Measurements from ENCODE around the gene ETV5. TPM values are rescaled to one million over a fixed set of nuclear protein-coding genes. Genes with fewer than 3 reads are reported as not detected.

The ETV5 gene
- total RNA-seq, 2 experiments from 2014 or later: 0.74 to 1.3 TPM

GRCh38 chr3:186100398-186100797 is 8.5 kb downstream of the ETV5 start:
- peaks cover 5% of the 10 kb centered on the region for H3K4me1 Mint-ChIP-seq (ENCODE audit: low read depth)
- CTCF ChIA-PET: no interaction called here
- intact Hi-C loops (cut with micrococcal nuclease): no loop called here
- H3K4me3 Mint-ChIP-seq: no peak overlapping the region
- H3K27me3 Mint-ChIP-seq: peaks cover 69% of the 10 kb centered on the region
- H3K9me3 Mint-ChIP-seq: no peaks in the 10 kb centered on the region
- no peak for DNase-seq
- no peak overlapping the region for H3K27ac Mint-ChIP-seq
- POLR2A ChIA-PET: no interaction called here
- no peaks in the 10 kb centered on the region for H3K36me3 Mint-ChIP-seq

DNA sequence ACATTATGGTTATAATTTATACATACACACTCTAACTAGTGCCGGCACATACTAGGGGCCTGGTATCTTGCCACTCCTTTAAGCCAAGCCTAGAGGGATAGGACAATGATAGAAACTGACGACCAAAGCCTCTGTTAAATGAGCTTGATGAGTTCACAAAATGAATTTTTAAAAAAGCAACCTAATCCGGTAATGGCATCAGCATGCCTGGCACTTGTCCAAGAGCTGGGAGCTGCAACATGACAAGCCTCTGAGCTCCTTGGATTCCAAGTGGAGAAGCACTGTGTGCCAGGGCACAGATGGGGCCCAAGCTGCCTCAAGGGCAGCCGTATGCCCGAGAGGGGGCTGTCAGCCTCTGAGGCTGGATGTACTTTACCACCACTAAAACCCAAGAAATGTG is 9.7 kb downstream of the ETV5 start:
- CTCF ChIA-PET: no interaction called here
- H3K9me3 Mint-ChIP-seq: no peaks in the 10 kb centered on the region
- POLR2A ChIA-PET: no interaction called here
- intact Hi-C loops (cut with micrococcal nuclease): no loop called here
- no peaks in the 10 kb centered on the region for H3K36me3 Mint-ChIP-seq
- H3K27me3 Mint-ChIP-seq: peaks cover 72% of the 10 kb centered on the region
- no peak for DNase-seq
- H3K27ac Mint-ChIP-seq: no peak overlapping the region
- no peak overlapping the region for H3K4me3 Mint-ChIP-seq
- peaks cover 3% of the 10 kb centered on the region for H3K4me1 Mint-ChIP-seq (ENCODE audit: low read depth)

DNA sequence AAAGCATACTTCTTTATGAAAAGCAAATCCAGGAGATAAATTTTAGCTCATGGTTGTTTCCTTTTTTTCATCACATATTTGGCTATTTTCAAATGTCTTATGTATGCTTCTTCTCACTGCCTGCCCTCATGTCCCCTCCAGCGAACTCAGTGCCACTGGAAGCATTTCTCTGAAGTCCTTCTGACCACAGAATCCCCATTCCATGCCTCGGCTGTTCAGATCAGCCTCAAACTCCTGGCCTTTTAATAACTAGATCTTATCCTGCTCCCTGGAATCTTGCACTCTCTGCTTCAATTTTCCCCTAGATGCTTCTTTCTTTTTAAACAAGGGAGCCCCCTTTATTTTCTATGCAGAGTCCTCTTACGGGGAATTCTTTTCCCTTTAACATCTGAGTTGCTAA is 10.1 kb downstream of the ETV5 start:
- CTCF ChIA-PET: no interaction called here
- H3K4me1 Mint-ChIP-seq (ENCODE audit: low read depth): no peaks in the 10 kb centered on the region

GRCh38 chr3:186097663-186098451 is 11.0 kb downstream of the ETV5 start:
- ChIA-PET POLR2A (no interaction called here), CTCF (interaction anchor here (1.0 kb wide), 1 partner anchor 143 kb away, joined by 3 read pairs; no protein-coding TSS in a partner anchor)
- DNase-seq: no peak
- H3K27me3 Mint-ChIP-seq: peaks cover 67% of the 10 kb centered on the region
- no peak overlapping the region for H3K27ac Mint-ChIP-seq
- H3K36me3 Mint-ChIP-seq: no peaks in the 10 kb centered on the region
- H3K4me1 Mint-ChIP-seq (ENCODE audit: low read depth): no peaks in the 10 kb centered on the region
- intact Hi-C loops (cut with micrococcal nuclease): no loop called here
- H3K9me3 Mint-ChIP-seq: no peaks in the 10 kb centered on the region
- no peak overlapping the region for H3K4me3 Mint-ChIP-seq

More for the DNA sequence above, 10.1 kb downstream of the ETV5 start:
- Mint-ChIP-seq H3K4me3 (no peak overlapping the region), H3K36me3 (no peaks in the 10 kb centered on the region), H3K27ac (no peak overlapping the region), H3K9me3 (no peaks in the 10 kb centered on the region), H3K27me3 (peaks cover 70% of the 10 kb centered on the region)
- intact Hi-C loops (cut with micrococcal nuclease): no loop called here
- POLR2A ChIA-PET: no interaction called here
- DNase-seq: no peak

GRCh38 chr3:186097317-186097662 is 11.6 kb downstream of the ETV5 start:
- POLR2A ChIA-PET: no interaction called here
- Mint-ChIP-seq H3K9me3 (no peaks in the 10 kb centered on the region), H3K27ac (no peak overlapping the region), H3K4me3 (no peak overlapping the region), H3K27me3 (peaks cover 63% of the 10 kb centered on the region), H3K4me1 (ENCODE audit: low read depth) (no peaks in the 10 kb centered on the region), H3K36me3 (no peaks in the 10 kb centered on the region)
- CTCF ChIA-PET: interaction anchor here (1.0 to 1.2 kb wide), 2 partner anchors 144 to 154 kb away, joined by 3 read pairs; no protein-coding TSS in a partner anchor
- intact Hi-C loops (cut with micrococcal nuclease): no loop called here
- no peak for DNase-seq

GRCh38 chr3:186096290-186096689 is 12.6 kb downstream of the ETV5 start:
- POLR2A ChIA-PET: no interaction called here

DNA sequence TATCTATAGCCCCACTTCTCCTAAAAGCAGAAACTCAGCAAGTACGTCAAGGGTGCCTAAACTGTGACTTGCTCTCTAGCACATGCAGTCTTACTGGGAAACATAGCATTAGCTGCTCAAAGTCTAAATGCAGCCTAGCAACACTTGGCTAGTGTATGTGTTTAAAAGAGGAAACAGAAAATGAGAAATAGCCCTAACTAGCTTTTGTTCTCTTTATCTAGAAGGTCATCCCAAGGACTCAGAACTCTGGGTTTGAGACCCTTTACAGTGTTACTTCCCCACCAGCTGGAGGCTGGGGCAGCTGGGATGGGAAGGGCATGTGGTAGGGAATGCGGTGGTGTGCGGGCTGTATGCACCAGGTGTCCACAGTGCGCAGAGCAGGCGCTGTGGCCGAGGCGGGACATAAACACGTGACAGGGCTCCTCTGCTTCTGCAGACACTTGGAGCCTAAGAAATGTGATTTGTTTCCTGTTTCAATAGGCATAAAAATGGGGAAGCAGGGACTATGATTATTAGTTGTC is 13.3 kb downstream of the ETV5 start:
- intact Hi-C loops (cut with micrococcal nuclease): no loop called here
- peaks cover 65% of the 10 kb centered on the region for H3K27me3 Mint-ChIP-seq
- ChIA-PET POLR2A (no interaction called here), CTCF (interaction anchor here (0.6 kb wide), 1 partner anchor 68 kb away, joined by 3 read pairs; no protein-coding TSS in a partner anchor)
- no peaks in the 10 kb centered on the region for H3K9me3 Mint-ChIP-seq
- no peak for DNase-seq
- no peaks in the 10 kb centered on the region for H3K36me3 Mint-ChIP-seq
- no peaks in the 10 kb centered on the region for H3K4me1 Mint-ChIP-seq (ENCODE audit: low read depth)
- no peak overlapping the region for H3K4me3 Mint-ChIP-seq
- no peak overlapping the region for H3K27ac Mint-ChIP-seq

More at GRCh38 chr3:186096290-186096689, 12.6 kb downstream of the ETV5 start:
- Mint-ChIP-seq H3K4me3 (no peak overlapping the region), H3K27ac (no peak overlapping the region), H3K4me1 (ENCODE audit: low read depth) (no peaks in the 10 kb centered on the region), H3K27me3 (peaks cover 67% of the 10 kb centered on the region), H3K36me3 (no peaks in the 10 kb centered on the region), H3K9me3 (no peaks in the 10 kb centered on the region)
- DNase-seq: no peak
- CTCF ChIA-PET: interaction anchor here (1.2 kb wide), 1 partner anchor 153 kb away, joined by 3 read pairs; no protein-coding TSS in a partner anchor
- intact Hi-C loops (cut with micrococcal nuclease): no loop called here

- Mint-ChIP-seq H3K27me3 (peaks cover 60% of the 10 kb centered on the region), H3K4me3 (no peak overlapping the region), H3K9me3 (no peaks in the 10 kb centered on the region), H3K36me3 (no peaks in the 10 kb centered on the region), H3K27ac (no peak overlapping the region), H3K4me1 (ENCODE audit: low read depth) (no peaks in the 10 kb centered on the region)
- ChIA-PET POLR2A (no interaction called here), CTCF (interaction anchor here (0.6 kb wide), 1 partner anchor 67 kb away, joined by 3 read pairs; no protein-coding TSS in a partner anchor)
- intact Hi-C loops (cut with micrococcal nuclease): no loop called here
- DNase-seq: no peak
Observed at GRCh38 chr3:186094696-186095425, 14.0 kb downstream of the ETV5 start.

DNA sequence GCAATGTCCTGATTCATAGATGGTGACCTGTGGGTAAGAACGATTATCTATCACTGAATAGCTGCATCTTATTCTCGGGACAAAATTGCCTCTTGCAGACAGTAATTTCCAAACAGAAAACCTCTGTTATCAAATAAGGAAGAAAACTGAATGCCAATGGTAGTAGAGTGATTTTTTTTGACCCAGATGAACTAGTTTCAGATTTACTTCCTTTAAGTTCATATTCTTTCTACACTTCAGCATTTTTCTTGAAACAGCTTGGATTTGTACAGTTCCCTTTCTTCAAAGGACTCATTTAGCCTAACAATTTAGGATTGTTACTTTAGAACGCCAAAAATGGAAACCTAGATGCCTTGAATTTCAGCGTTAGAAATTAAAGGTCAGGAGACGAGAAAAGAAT is 14.6 kb downstream of the ETV5 start:
- CTCF ChIA-PET: interaction anchor here (0.8 kb wide), 1 partner anchor 523 kb away, joined by 3 read pairs; no protein-coding TSS in a partner anchor
- H3K4me3 Mint-ChIP-seq: no peak overlapping the region
- POLR2A ChIA-PET: no interaction called here
- H3K9me3 Mint-ChIP-seq: no peaks in the 10 kb centered on the region
- intact Hi-C loops (cut with micrococcal nuclease): no loop called here
- DNase-seq: no peak
- no peaks in the 10 kb centered on the region for H3K36me3 Mint-ChIP-seq
- no peaks in the 10 kb centered on the region for H3K4me1 Mint-ChIP-seq (ENCODE audit: low read depth)
- H3K27ac Mint-ChIP-seq: no peak overlapping the region
- peaks cover 57% of the 10 kb centered on the region for H3K27me3 Mint-ChIP-seq

DNA sequence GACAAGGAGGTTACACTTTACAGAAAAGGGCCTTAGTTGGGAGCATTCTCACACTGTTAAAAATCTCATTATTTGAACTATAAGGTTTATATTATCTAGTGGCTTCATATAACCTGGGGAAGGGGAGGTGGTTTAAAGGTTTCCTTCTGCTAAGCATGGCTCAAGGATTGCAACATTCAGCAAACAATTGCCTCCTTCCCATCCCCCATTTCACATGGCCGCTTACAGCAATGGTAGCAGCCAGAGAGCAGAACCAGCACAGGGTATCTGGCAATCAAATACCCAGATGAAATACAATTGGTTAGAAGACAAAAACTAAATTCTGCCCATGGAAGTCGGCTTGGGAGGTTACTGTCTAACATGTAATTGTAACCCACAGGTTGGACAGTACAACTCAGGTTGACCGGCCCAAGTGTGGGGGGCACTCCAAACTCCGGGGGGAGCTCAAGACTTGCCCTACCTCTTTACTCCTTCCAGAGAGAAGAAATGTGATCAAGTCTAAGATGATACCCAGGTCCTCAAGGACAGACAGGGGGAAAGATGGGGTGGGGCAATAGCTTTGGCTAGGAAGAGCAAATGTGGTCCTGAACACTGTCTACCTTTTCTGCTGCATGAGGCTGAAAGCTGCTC is 15.5 kb downstream of the ETV5 start:
- Mint-ChIP-seq H3K27ac (no peak overlapping the region), H3K4me1 (ENCODE audit: low read depth) (no peaks in the 10 kb centered on the region), H3K4me3 (no peak overlapping the region), H3K36me3 (no peaks in the 10 kb centered on the region), H3K27me3 (peaks cover 57% of the 10 kb centered on the region), H3K9me3 (no peaks in the 10 kb centered on the region)
- intact Hi-C loops (cut with micrococcal nuclease): no loop called here
- ChIA-PET CTCF (interaction anchor here (0.6 to 1.2 kb wide), 4 partner anchors 110 to 524 kb away, joined by 3 to 4 read pairs (median 3); no protein-coding TSS in a partner anchor), POLR2A (no interaction called here)
- no peak for DNase-seq

GRCh38 chr3:186092360-186093070 is 16.4 kb downstream of the ETV5 start:
- H3K36me3 Mint-ChIP-seq: no peaks in the 10 kb centered on the region
- H3K4me1 Mint-ChIP-seq (ENCODE audit: low read depth): no peaks in the 10 kb centered on the region
- POLR2A ChIA-PET: no interaction called here
- no peak overlapping the region for H3K4me3 Mint-ChIP-seq
- CTCF ChIA-PET: interaction anchor here (1.2 kb wide), 1 partner anchor 448 kb away, joined by 4 read pairs; no protein-coding TSS in a partner anchor
- no peak overlapping the region for H3K27ac Mint-ChIP-seq
- DNase-seq: no peak
- peaks cover 55% of the 10 kb centered on the region for H3K27me3 Mint-ChIP-seq
- intact Hi-C loops (cut with micrococcal nuclease): no loop called here
- no peaks in the 10 kb centered on the region for H3K9me3 Mint-ChIP-seq

DNA sequence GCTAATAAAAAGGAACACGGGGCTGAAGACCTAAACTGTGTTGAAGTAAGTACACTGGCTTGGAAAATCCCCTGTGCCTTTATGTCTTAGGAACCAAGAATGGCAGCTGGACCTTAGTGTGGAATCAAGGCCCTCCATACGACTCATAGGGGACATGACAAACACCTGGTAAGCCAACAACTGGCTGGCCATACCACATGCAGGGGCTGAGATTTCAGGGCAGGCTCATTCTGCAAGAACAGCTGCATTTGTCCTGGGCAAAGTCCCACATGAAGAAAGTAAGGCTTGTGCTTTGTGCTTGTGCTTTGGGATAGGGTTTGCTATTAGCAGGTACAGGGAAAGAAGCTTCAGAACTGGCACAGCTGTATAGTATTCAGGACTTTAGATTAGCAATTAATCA is 18.0 kb downstream of the ETV5 start:
- H3K27me3 Mint-ChIP-seq: peaks cover 49% of the 10 kb centered on the region
- H3K36me3 Mint-ChIP-seq: no peaks in the 10 kb centered on the region
- DNase-seq: no peak
- POLR2A ChIA-PET: no interaction called here
- H3K4me3 Mint-ChIP-seq: no peak overlapping the region
- no peak overlapping the region for H3K27ac Mint-ChIP-seq
- no peaks in the 10 kb centered on the region for H3K9me3 Mint-ChIP-seq
- H3K4me1 Mint-ChIP-seq (ENCODE audit: low read depth): no peaks in the 10 kb centered on the region
- intact Hi-C loops (cut with micrococcal nuclease): no loop called here
- CTCF ChIA-PET: no interaction called here

Data from activated CD4-positive, alpha-beta memory T cell treated with anti-CD3 and anti-CD28 coated beads for 36 hours (primary cell).